Stimulated activated CD4-positive, alpha-beta T cell treated with anti-CD3 and anti-CD28 coated beads, Interleukin-2, amount 100 ng/mL, for 4 hours (primary cell): ENCODE results near the gene MCIDAS.

ENCODE experiments used
- DNase-seq: peaks from one replicate; pipeline ENCODE4 v3.0.0-alpha.2; 2020; ENCODE audit warnings: low read depth

The MCIDAS gene

DNA sequence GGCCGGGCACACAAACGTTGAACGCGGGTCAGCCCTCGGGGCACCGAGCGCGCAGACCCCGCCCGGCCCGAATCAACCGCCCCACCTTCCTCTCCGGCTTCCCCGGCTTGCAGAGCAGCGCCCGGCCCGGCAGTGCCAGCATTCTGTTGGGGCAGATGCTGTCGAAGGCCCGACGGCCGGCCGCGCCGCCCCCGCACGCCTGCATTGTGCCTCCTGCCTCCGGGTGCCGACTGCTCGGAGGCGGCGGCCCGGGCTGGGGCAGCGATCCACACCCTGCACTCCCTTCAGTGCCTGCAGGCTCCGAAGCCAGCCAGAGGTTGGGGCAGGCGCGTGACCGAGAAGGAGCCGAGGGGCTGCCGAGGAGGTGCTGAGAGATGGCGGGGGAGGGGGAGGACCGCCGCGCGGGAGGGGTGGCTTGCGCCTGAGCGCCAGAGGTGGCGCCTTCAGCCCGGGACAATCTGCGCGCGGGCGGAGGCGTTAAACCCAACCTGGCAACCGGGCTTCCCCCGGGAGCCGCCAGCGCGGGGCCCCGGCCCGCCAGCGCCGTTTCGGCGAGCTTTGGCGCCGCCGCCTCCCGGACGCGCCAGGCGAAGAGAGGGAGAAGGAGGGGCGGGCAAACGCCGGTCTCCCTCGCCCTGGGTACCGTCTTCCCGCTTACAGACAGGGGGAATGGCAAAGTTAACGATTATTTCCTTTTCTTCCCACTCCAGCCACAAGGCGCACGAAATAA lies at the start of gene MCIDAS:
Gene MCIDAS (minus strand): TSS at position 382 of the 730 bp plus-strand sequence. CDS start 177 bp downstream, at position 205.
- DNase-seq, result peak; percentile 52

DNA sequence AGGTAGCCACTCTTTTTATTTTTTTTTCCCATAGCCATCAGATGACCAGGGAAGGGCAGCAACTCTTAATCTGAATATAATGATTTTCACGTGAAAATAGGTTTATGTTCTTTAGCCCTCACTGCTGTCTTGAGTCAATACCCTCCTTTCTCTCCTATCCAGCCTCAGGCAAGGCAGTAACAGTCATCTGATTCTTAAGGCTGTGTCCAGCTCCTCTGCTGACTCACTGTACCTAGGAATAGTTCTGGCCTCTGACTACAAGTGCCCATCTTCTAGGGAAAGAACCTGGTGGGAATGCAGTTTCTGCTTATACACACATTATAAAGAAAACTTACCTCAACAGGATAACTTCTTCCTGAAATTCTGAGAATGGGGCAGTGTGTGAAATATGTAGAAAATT lies 49.7 kb upstream of the MCIDAS start:
- DNase-seq, result no peak

- no peak for DNase-seq
Measured at GRCh38 chr5:55258339-55258738, 31.2 kb upstream of the MCIDAS start.

GRCh38 chr5:55254802-55255201 lies 27.7 kb upstream of the MCIDAS start:
- DNase-seq, result no peak

DNA sequence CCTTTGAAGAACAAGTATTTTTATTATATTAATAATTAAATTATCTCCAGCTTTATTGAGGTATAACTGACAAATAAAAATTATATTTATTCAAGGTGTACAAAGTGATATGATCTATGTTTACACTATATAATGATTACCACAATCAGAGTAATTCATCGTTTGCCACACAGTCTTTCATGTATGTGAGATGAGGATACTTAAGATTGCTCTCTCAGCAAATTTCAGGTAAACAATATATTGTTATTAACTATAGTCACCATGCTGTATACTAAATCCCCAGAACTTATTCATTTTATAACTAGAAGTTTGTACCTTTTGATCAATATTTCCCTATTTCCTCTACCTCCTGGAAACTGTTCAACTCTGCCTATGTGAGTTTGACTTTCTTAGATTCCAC lies 22.9 kb upstream of the MCIDAS start:
- DNase-seq, result no peak

- no peak for DNase-seq
Measured at GRCh38 chr5:55241746-55242145, 14.6 kb upstream of the MCIDAS start.

DNA sequence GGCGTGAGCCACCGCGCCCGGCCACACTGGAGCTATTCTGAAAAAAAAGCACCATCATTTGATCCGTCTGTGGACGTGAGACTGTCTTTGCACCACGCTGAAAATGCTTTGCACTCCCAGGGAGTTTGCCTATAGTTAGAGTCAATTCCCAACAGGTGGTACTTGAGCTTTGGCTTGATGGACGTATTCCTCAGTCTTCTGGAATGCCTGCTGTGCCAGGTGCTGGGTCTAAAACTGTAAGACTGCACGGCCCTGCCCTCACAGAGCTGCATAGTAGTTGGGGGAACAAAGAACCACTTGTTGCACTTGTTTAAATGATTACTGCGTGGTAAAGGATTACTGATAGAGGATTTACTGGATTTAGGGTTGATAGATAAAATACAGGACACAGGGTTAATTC lies 9.7 kb upstream of the MCIDAS start:
- no peak for DNase-seq

- no peak for DNase-seq
Measured at GRCh38 chr5:55234121-55234700, 7.1 kb upstream of the MCIDAS start.

GRCh38 chr5:55232985-55233928 lies 6.1 kb upstream of the MCIDAS start, which contains the start of gene CCNO:
TSS of gene CCNO (minus strand) at chr5:55233608. CDS start at chr5:55233523, 85 bp downstream.
- DNase-seq, result peak; percentile 39

DNA sequence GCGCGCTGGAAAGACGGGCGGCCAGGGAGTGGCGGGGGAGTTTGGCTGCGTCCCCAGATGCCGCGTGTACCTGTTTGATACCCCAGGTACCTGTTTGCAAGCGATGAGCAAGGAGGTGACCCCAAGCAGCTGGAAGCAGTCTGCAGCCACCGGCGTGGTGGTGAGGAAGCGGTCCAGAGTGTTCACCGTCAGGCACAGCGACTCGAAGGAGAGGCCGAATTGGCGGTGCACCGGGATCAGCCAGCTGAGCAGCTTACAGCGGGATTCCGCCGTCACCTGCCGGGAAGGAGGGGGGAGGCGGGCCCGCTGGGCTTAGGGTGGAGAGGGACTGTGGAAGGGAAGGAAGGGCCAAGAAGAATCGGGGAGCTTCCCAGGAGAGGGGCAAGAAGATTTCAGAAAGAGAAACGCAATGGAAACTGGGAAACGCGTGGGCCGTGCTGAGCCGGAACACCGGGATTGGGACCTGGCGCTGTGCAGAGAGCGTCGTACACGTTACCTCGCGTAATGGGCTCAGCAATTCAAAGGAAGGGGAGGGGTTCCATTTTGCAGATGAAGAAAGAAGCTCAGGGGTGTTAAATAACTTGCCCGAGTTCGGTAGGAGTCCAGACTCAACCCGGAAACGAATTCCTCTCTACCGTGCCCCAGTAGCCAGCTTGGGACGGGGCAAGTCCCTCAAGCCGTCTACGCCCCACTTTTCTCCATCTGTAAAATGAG lies 5.3 kb upstream of the MCIDAS start:
- DNase-seq, result no peak

GRCh38 chr5:55231919-55232270 lies 4.8 kb upstream of the MCIDAS start:
- DNase-seq, result no peak

DNA sequence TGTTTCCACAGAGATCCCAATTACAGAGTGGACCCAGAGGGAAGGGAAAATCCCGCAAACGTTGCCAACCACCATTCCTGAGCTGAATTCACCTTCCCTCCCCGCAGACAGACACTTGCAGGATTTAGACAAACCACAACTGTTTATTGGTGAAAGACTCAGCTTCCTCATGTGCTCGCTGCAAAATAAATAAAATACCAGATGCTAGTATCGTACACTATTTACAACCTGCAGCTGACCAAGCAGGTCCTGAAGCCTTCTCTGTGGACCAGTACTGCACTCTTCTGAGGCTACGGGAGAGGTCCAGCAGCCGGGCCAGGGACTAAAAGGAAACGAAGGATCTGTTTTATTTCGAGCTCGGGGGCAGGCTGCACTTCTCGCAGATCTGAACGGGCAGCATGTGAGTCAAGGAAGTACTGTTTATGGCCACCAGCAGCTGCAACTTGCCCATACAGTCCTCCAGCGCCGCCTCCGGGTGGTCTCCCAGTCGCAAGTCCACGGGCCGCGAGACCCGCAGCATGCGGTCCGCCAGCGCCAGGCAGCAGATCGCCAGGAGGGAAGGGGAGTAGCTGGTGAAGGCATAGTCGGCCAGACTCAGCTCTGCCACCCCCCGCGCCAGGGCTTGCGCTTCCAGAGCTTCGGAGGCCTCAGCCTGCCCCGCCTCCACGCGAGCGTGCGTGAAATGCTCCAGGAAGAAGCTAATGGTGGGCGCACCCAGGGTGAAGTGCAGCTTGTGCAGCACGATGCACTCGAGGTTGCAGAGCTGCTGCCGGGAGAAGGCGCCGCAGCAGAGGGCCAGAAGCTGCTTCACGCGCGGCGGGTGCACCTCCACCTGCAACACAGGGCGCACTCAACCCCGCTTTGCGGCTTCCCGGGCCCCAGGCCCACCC lies 4.2 kb upstream of the MCIDAS start:
- DNase-seq, result no peak

- no peak for DNase-seq
Measured at GRCh38 chr5:55230086-55230629, 3.0 kb upstream of the MCIDAS start.

- no peak for DNase-seq
Measured at GRCh38 chr5:55227664-55228430, 732 bp upstream of the MCIDAS start.

- DNase-seq, result peak; percentile 25
Measured at GRCh38 chr5:55226027-55226933, 835 bp downstream of the MCIDAS start.

- DNase-seq, result no peak
Measured at GRCh38 chr5:55225346-55225745, 1.8 kb downstream of the MCIDAS start.

DNA sequence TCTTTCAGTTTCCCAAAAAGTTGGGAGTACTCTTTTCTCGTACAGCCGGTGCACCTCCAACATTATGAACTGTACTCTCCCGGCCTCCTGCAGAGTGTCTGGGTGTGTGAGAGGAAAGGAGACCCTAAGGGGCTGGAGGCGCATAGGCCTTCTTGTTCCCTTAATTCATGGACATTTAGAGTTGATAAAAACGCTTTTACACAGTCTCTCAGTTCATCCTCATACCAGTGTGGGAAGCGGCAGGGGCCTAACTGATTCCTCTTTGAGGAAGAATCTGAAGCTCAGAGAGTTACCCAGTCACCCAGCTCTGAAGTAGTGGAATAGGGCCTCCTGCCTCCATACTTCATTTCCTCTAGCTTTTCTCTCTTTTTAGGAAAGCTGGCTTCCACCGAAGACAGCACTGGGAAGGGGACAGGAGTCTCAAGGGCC lies 3.3 kb downstream of the MCIDAS start:
- no peak for DNase-seq

GRCh38 chr5:55222985-55223811 lies 3.9 kb downstream of the MCIDAS start:
- DNase-seq, result no peak
